Posterior cingulate gyrus (tissue), 11 donors: ENCODE data around the gene KCNK4.

Experiments used
- DNase-seq, 10 donors: peaks; one replicate each; pipeline versions ENCODE4 v3.0.0 to v3.0.0-alpha.2; 2020 to 2021; ENCODE audit warnings: mixed read lengths in 3 of 10
- intact Hi-C: fragments of 100-400 bp; cut with DNase I; formaldehyde crosslinking; loops from one replicate; pipeline ENCODE4 v1.15.1; 2023

KCNK4 gene

DNA sequence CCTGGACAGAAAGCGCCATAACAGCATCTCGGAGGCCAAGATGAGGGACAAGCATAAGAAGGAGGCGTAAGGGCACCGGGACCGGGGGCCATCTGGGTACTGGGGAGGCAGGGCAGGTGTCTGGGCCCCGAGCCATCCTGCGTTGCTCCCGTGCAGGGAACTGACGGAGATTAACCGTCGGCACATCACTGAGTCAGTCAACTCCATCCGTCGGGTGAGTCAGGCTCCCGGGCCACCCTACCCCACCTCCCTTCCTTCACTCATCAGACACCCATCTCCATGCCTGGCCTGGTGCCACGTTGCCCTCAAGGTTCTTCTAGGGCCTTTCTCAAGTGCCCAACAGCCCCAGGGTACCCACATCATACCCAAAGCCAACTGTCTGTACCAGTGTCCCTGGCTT, 24.8 kb upstream of the KCNK4 start:
- intact Hi-C loops, result no loop called here

DNA sequence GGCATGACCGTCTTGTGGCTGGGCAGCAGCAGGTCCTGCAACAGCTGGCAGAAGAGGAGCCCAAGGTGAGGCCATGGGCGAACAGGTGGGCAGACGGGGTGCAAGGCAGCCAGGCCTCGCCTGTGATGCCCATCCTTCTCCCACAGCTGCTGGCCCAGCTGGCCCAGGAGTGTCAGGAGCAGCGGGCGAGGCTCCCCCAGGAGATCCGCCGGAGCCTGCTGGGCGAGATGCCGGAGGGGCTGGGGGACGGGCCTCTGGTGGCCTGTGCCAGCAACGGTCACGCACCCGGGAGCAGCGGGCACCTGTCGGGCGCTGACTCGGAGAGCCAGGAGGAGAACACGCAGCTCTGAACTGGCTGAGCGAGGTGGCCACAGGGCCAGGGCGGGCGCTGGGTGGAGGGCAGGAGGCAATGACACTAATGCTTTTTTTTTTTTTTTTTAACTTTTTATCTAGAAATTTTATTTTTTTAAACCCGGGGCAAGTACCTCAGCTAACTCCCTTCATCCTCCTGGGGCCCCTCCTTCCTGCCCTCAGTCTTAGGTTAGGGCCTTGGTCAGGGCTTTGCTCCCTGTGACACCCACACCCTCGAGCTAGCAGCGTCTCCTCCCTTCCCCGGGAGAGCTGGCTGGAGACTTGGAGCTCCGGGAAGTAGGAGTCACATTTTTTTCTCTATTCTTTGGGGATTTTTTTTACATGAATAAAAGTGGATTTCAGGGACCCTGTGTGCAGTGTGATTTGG, 23.7 kb upstream of the KCNK4 start:
- intact Hi-C loops, result no loop called here
- no peak for DNase-seq

More for the DNA sequence above, 24.8 kb upstream of the KCNK4 start:
- no peak for DNase-seq

DNA sequence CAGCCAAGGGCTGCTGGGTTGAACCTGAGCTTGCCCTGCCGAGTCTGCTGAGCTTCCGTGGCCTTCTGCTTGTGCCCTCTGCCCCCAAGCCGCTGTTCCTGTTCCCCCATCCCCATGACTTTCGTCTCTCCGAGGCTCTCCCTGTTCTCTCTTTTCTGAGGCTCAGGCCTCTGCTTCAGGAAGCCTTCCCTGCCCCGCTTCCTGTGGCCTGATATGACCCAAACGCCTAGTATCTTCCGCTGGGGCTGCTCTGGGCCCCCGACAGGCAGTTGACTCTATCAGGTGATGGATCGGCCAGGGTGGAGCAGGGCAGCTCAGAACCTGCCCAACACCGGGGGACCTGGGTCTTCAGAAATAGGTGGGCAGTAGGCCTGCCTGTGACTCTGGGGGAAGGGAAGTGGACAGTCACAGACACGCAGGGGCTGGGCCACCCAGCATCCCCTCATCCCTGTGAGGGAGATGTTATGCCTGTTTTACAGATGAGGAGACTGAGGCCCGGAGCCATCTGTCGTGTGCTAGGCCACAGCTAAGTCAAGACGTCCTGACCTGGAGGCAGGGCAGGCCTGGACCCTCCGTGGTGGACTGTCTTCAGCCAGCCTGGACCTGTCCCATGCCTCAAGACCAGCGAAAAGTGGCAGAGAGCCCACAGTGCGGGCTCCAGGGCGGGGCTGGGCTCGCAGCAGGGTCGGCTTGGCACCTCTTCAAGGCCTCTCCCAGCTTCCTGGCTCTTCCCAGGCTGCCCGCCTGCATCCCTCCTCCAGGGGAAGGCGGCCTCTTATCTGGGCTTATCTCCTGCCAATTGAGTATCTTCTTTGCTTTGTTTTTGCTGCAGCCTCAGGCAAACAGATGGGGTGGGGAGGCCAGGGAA, 22.8 kb upstream of the KCNK4 start:
- peak in 1 of 10 donors; percentile 71 for DNase-seq
- intact Hi-C loops, result no loop called here

DNA sequence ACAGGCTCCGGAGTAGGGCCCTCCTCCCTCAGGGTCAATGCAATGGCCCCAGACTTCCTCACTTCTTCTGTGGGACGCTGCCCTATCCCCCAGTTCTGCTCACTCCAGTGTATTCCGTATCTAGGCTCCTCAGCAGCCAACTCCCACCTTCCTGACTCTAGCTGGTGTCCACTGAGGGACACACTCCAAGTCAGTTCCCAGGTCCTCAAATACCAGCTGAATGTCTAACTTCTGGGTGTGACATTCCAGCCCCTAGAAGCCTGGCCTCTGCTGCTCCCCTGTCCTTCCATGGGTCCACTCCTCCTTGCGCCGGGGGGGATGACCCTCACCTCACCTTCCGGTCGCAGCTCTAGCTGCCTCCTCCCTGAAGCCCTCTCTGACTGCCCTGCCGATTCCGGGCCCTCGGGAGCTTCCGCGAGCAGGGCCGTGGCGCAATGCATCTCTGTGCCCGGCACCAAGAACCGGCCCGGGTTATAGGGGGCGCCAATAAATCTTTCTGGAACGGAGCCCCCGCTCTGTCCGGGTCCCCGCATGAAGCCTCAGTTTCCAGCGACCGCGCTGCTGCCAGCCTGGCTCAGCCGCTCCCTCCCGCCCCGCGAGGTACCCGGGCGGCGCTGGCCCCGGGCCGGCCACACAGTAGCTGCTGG, 22.1 kb upstream of the KCNK4 start:
- intact Hi-C loops, result no loop called here
- peak in 2 of 10 donors; percentile 47 to 93 for DNase-seq

DNA sequence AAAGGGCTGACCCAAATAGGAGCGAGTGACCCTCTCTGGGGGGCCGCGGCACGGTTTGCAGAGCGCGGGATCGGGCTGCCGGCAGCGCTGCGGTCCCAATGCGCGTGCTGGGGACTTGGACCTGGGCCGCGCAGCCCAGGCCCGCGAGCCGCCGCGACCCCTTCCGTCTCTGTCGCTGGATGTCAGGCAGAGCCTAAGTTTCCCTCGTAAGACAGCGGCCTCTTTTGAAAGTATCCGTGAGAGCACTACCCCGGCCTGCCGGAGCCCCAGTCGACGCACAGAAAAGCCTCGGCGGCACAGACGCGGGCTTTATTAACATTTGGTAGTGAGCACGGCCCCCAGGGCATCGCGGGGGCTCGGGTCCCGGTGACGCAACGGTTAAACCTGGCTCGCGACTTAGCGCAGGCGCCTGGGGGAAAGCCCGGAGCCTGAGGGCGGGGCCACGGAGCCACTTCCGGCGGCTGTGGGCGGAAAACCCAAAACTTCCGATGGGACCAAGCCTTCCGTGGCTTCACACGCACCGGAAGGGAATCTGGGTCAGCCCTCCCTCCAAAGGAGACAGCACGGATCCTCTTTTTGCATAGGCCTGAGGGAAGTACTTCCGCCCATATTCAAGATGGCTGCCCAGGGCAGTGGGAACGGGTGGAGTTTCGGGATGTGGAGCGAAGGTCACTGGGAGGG, 21.4 kb upstream of the KCNK4 start:
- peak; percentile 97 to 100 (median 99) for DNase-seq
- intact Hi-C loops, result loop anchor here (1.0 to 2.0 kb wide), 2 partner anchors 16 to 31 kb away; partner anchors contain the start of genes CATSPERZ and GPR137

DNA sequence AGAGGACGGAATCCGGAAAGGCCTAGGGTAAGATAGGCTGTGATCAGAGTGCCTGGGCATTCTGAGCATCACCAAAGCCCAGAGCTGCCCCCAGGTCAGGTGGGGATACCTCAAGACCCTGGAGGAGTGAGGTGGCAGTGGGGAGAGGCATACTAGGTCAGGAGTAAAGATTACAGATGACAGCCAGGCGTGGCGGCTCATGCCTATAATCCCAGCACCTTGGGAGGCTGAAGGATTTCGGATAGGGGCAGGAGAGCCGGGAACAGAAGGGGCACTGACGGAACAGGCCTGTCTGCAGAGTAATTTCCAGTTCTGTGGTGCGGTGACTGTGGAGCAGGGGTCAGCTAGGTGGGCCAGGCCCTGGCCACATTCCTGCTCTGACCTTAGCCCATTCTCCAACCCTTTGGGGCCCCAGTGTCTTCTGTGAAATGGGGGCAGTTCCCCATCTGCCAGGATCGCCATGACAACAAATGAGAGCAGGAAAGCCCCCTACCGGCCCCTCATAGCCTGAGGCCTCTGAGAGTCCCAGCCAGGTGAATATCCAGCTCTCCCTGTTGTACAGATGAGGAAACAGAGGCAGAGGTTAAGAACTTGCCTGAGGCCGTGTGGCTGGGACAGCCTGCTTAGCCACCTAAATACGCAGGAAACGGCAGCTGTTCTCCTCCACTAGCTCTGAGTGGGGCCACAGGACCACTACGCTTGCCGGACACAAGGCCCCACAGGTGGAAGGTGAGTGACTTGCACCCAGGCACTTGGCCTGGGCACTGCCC, 15.9 kb upstream of the KCNK4 start:
- intact Hi-C loops, result no loop called here

DNA sequence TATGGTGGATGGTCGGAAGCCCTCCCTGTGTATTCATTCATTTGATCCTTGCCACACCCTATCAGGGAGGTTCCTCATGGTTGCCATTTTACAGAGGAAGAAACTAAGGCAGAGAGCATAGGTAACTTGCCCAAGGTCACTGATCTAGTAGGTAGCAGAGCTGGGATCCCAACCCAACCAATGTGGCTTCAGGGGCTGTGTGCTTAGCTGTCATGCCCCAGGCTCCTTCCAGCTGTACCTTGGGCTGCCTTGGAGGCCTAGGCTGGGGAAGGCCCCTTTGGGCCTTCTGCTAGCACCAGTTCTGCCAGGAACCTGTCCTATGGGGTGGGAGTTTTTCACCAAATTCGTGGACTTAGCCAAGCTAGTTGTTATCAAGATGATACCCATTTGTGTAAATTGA, 15.3 kb upstream of the KCNK4 start:
- intact Hi-C loops, result no loop called here

More for the DNA sequence above, 15.9 kb upstream of the KCNK4 start:
- DNase-seq, result no peak

DNA sequence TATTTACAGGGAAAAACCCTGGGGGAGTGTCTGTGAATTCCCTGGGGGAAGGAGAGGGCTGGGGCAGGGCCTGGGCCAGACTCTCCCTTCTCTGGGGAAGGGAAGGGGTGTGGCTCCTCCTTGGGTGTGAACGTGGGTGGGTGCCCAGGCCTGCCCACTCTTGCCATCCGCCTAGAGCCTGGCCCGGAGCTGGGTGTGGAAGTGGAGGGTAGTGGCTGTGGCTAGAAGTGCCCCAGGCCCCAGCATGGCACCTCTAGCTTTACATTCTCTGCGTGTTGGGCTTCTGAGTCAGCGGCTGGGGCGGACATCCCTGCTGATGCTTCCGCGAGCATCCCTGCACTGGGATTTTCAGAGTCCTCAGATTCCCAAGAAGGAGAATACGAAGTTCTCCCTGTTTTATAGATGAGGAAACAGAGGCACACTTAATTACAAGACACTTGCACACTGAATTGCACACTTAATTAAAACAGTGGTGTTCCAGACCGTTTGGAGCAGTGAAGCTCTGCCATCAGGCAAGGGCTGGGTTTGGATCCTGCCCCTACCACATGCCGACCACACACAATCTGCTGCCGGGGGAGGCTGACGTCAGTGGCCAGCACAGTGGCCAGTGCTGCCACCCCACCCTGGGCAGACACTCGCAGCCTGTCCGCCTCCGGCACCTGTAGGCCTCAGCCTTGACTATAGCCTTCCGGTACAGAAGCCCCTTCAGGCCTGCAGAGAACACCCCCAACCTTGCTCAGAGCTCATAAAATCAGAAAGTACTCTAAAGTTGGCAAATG, 14.3 kb upstream of the KCNK4 start:
- DNase-seq, result peak in 1 of 10 donors; percentile 91
- intact Hi-C loops, result no loop called here

More for the DNA sequence above, 15.3 kb upstream of the KCNK4 start:
- no peak for DNase-seq

DNA sequence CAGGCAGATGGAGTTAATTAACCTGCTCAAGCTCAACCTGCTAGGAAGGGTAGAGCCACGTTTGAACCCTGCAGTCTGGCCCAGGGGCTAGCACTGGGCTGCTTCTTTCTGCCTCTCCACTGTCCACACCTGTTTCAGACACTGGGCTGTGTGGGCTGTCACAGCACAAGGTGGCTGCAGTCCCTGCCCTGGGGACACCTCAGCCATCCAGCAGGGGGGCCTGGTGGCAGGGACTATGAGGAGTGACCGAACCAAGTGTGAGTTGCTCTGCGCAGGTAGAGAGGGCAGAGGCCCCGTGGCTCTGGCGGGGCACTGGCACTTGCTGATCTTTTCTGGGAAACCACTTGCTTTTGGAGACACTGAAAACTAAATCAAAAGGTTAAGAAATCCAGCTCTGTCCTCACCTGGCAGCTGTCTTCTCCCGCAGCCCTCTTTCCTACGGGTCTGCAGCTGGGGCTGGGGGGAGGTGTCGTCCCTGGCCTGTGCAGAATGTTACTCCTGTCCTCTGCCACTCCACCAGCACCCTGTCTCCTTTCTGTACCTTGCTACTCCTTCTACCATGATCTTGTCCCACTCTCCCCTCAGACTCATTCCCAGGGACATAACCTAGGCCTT, 12.4 kb upstream of the KCNK4 start:
- DNase-seq, result no peak

DNA sequence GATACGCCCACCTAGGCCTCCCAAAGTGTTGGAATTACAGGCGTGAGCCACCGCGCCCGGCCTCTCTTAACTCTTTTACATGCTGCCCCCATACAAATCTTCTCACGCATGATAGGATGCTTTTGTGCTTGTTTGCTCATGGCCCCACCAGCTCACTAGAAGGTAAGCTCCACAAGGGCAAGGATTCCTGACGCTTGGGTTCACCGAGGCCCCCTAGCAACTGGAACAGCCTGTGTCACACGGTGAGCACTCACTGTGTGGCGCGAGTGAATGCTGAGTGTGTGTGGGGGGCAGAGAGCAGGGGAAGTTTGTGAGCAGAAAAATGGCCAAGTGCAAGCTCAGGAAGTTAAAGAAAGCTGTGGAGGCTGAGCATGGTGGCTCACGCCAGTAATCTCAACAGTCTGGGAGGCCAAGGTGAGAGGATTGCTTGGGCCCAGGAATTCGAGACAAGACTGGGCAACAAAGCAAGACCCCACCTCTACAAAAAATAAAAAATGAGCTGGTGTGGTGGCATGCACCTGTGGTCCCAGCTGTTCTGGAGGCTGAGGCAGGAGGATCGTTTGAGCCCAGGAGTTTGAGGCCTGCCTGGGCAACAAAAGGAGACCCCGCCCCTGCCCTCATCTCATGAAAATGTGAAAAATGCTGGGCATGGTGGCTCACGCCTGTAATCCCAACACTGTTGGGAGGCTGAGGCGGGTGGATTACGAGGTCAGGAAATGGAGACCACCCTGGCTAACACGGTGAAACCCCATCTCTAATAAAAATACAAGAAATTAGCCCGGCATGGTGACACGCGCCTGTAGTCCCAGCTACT, 8.9 kb upstream of the KCNK4 start:
- DNase-seq, result no peak
- intact Hi-C loops, result no loop called here

More for the DNA sequence above, 12.4 kb upstream of the KCNK4 start:
- intact Hi-C loops, result no loop called here

DNA sequence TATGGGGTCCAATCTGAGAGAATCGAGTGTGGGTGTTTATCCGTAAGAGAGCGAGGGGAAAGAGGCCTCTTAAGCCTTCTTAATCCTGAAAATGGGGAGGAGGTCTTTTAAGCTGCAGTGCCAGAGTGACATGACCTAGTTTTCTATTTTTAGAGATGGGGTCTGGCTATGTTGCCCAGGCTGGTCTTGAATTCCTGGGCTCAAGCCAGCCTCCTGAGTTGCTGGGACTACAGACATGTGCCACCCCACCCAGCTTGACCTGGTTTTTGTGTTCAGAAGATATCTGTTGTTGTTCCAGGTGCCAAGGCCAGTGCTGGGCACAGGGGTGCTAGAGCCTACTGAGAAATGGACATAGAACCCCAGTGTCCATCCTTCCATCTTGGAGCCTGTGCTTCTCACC, 8.0 kb upstream of the KCNK4 start:
- intact Hi-C loops, result no loop called here
- DNase-seq, result no peak

DNA sequence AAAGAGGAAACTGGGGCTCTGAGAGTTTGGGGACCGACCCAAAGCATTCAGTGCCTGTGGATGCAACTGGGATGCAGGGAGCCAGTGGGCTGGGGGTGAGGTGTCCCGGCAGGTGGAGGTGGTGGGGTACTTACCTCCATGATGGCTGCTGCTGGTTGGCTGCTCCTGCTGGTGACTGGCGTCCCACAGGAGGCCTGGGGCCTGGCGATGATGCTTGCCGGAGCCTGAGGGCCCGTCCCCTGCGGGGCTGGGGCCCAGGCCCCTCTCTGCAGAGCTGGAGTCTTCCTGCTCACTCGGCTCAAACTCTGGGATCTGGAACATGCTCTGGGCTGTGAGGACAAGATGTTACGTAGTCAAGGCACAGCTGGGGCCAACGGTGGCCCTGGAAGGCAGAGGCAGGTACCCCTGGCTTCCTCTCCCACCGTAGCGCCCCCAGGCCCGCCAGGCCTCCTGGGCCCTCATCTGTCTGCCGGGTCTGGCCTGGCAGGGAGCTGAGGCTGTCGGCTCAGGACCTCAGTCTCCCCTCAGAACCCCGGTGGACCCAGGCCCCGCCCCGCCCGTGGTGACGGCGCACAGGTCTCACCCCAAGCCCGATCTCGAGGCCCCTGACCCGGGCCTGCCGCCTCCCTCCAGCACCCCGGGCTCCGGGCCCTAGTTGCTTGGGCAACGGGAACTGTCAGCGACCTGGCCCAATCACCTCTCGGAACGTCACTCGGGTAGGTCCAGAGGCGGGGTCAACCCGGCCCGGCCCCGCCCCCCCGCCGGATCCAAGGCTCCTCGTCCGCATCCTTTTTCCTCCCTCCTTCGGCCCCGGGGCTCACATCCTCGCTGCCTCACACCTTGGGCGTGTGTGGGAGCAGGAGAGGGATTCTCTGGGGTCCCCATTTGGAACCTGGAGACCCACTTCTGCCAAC, 6.8 kb upstream of the KCNK4 start, which contains the start of gene BAD:
BAD (minus strand) TSS at position 618 of the 914 bp plus-strand sequence; CDS start at position 321, 297 bp downstream.
- intact Hi-C loops, result no loop called here
- peak; percentile 96 to 100 (median 98) for DNase-seq

DNA sequence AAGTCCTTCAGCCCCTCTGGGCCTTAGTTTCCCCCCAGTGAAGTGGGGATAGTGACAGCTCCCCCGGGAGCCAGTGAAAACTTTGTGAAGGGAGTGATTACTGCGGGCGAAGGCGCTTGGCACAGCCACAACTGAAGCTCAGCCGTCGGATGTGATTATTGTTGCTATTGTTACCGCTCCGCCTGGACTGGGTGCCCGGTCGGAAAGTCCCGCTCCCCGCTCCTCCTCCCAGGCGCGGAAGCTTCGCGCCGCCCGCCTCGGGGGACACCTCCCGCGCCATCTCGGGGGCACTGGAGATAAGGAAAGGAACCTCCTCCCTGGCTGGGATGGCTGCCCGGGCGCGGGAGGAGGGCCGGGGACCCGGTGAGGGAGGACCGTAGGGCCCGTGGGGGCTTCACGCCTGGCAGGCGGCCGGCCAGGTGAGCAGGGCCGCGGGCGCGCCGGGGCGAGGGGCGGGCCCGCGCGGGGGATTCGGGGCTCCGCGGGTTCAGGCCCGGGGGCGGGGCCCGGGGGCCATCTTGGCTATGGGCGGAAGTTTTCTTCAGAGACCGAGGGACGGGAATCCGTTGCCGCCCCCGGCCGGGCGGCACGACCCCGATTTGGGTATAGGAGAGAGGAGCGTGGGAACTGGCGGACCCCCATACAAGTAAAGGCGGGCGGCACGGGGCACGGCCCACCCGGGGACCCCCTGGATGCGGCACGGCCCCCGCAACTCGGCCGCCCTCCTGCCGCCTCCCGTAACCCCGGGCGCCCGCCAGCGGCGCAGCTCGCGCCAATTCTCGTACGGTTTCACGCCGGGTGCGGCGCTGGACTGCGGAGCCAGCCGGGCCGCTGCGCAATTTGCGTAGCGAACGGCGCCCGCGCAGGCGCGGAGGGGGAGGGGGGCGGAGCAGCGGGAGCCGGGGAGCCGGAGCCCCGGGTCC, 5.9 kb upstream of the KCNK4 start, which contains the start of gene GPR137:
GPR137 (plus strand) TSS at position 887 of the 923 bp plus-strand sequence. CDS start 677 bp downstream, outside the sequence.
- peak; percentile 81 to 98 (median 86) for DNase-seq
- intact Hi-C loops, result loop anchor here (1.0 kb wide), 2 partner anchors 15 to 20 kb away; partner anchors contain the start of gene ESRRA

DNA sequence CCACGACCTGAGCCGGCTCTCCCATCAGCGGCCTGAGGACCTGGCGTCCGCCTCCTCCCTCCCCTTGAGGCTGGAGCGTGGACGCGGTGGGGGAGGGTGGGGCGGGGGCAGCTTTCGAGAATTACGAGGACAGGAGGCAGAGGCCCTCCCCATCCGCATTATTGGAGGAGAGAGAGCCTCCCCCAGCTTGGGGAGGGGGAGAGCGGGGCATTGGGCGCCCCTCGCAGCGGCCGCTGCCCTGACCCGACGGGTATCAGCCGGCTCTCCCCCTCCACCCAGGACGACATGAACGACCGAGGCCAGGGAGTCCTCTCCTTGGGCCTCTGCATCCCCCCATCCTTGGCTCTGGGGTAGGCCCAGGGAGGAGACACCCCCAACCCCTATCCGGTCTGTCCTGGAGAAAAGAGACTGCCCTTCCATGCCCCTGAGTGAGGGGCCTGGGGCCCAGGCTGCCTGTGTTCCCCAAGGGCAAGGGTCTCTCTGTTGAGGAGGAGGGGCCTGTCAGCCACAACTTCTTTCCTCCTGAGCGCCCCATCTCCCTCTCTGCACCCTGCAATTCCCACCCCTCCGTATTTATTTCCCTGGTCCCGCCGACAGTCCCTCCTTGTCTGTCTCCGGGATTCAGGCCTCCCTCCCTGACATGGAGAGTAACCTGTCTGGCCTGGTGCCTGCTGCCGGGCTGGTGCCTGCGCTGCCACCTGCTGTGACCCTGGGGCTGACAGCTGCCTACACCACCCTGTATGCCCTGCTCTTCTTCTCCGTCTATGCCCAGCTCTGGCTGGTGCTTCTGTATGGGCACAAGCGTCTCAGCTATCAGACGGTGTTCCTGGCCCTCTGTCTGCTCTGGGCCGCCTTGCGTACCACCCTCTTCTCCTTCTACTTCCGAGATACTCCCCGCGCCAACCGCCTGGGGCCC, 5.0 kb upstream of the KCNK4 start:
- peak in 1 of 10 donors; percentile 19 for DNase-seq
- intact Hi-C loops, result loop anchor here (1.0 kb wide), 2 partner anchors 16 to 19 kb away; partner anchors contain the start of gene ESRRA
